Activated CD4-positive, alpha-beta memory T cell treated with anti-CD3 and anti-CD28 coated beads for 36 hours (primary cell): ENCODE data around the gene DNAJC9. TPM values are rescaled to one million over a fixed set of nuclear protein-coding genes. Genes with fewer than 3 reads are reported as not detected.

ENCODE experiments used
- CTCF ChIA-PET: fragments of 350-600 bp; sonication (Branson Sonifier 250); formaldehyde crosslinking; loops from one replicate; lab custom pipeline; 2021; ENCODE audit warnings: antibody characterized with exemption, inconsistent platforms; lab: Charles Lee
- POLR2A ChIA-PET: fragments of 350-600 bp; sonication (Branson Sonifier 250); formaldehyde crosslinking; loops from one replicate; lab custom pipeline; 2021; ENCODE audit warnings: antibody characterized with exemption; lab: Charles Lee
- DNase-seq: peaks from one replicate; pipeline ENCODE4 v3.0.0-alpha.2; 2020
- H3K27ac Mint-ChIP-seq: one replicate; pipeline ENCODE4 v1.8.0; 2021; ENCODE audit warnings: mixed read lengths
- H3K27me3 Mint-ChIP-seq: one replicate; pipeline ENCODE4 v1.8.0; 2021; ENCODE audit warnings: mixed read lengths
- H3K36me3 Mint-ChIP-seq: one replicate; pipeline ENCODE4 v1.8.0; 2021; ENCODE audit warnings: mixed read lengths
- H3K4me1 Mint-ChIP-seq: one replicate; pipeline ENCODE4 v1.8.0; 2021; ENCODE audit warnings: low read depth, mixed read lengths
- H3K4me3 Mint-ChIP-seq: one replicate; pipeline ENCODE4 v1.8.0; 2021; ENCODE audit warnings: mild to moderate bottlenecking, mixed read lengths
- H3K9me3 Mint-ChIP-seq: one replicate; pipeline ENCODE4 v1.8.0; 2021; ENCODE audit warnings: mixed read lengths
- intact Hi-C: fragments of 100-400 bp; cut with micrococcal nuclease; formaldehyde crosslinking; loops from one replicate; pipeline ENCODE4 v1.15.1; 2023
- total RNA-seq, 2 experiments: library from RNA; stranded (reverse); gene quantifications; one replicate each; pipeline ENCODE4 v1.2.3, GENCODE V29; 2021

DNAJC9 gene
- total RNA-seq, 2 experiments from 2014 or later, result 45.8 to 49.3 TPM

DNA sequence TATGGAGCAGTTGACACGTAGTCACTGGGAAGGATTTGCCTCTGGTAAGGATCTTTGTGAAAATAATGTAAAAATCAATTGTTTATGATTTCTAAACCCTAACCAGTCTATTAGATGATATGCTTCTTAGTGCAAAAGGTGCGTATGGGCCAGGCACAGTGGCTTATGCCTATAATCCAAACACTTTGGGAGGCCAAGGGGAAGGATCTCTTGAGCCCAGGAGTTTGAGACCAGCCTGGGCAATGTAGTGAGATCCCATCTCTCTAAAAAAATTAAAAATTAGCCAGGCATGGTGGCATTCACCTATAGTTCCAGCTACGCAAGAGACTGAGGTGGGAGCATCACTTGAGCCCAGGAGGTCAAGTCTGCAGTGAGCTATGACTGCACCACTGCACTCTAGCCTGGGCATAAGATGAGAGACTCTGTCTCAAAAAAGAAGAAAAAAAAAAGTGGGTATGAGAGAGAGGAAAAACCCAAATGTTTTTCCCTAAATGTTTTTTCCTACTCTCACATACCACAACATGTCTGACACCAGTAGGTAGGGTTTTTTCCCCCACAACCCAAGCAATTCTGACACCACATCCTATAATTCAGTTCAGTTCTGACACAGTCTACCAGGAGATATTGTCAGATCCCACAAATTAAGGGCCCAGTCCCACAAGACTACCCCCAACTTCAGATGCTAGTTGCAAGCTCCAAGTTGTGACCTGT is 36.5 kb downstream of the DNAJC9 start:
- DNase-seq, result no peak
- no peak overlapping the region for H3K27ac Mint-ChIP-seq
- no peaks in the 10 kb centered on the region for H3K27me3 Mint-ChIP-seq
- no peak overlapping the region for H3K4me3 Mint-ChIP-seq
- peaks cover 5% of the 10 kb centered on the region for H3K9me3 Mint-ChIP-seq
- H3K4me1 Mint-ChIP-seq, result no peaks in the 10 kb centered on the region
- H3K36me3 Mint-ChIP-seq, result peaks cover 25% of the 10 kb centered on the region
- intact Hi-C loops, result no loop called here
- ChIA-PET POLR2A (no interaction called here), CTCF (no interaction called here)

DNA sequence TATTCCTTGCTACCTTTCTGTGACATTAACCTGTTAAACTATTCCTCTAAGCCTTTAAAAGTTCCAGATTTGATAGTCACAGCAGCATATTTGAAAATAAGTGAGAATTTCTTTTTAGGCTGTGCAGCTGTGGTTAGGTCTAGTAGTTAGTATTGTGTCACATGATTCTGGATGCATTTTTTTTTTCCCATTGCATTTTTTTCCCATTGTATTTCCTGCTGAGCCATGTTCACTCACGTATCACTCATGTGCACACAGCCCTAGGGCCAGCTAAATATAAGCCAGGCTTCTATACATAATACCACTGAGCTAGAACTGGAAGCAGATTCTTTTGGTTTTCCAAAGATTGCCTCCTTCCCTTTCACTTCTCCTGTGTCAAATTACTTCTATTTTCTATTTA is 37.4 kb downstream of the DNAJC9 start:
- POLR2A ChIA-PET, result no interaction called here
- CTCF ChIA-PET, result no interaction called here
- intact Hi-C loops, result no loop called here
- peaks cover 25% of the 10 kb centered on the region for H3K36me3 Mint-ChIP-seq
- DNase-seq, result no peak
- no peaks in the 10 kb centered on the region for H3K4me1 Mint-ChIP-seq
- peaks cover 5% of the 10 kb centered on the region for H3K9me3 Mint-ChIP-seq
- no peak overlapping the region for H3K27ac Mint-ChIP-seq
- H3K27me3 Mint-ChIP-seq, result no peaks in the 10 kb centered on the region
- H3K4me3 Mint-ChIP-seq, result no peak overlapping the region

DNA sequence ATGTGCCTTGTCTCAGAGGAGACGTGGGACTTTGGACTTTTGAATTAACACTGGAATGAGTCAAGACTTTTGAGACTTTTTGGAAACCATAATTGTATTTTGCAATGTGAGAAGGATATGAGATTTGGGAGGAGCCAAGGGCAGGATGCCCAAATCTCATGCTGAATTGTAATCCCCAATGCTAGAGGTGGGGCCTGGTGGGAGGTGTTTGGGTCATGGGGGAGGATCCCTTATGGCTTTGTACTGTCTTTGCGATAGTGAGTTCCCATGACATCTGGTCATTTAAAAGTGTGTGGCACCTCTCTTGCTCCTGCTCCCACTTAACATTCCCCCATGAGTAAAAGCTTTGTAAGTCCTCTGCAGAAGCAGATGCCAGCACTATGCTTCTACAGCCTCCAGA is 39.2 kb downstream of the DNAJC9 start:
- Mint-ChIP-seq H3K4me3 (no peak overlapping the region), H3K27me3 (no peaks in the 10 kb centered on the region), H3K4me1 (no peaks in the 10 kb centered on the region), H3K9me3 (peaks cover 5% of the 10 kb centered on the region), H3K36me3 (peaks cover 10% of the 10 kb centered on the region), H3K27ac (no peak overlapping the region)
- no peak for DNase-seq
- CTCF ChIA-PET, result interaction anchor here (0.7 kb wide), 1 partner anchor 113 kb away, joined by 3 read pairs; no protein-coding TSS in a partner anchor
- intact Hi-C loops, result no loop called here
- POLR2A ChIA-PET, result no interaction called here

- Mint-ChIP-seq H3K9me3 (peaks cover 5% of the 10 kb centered on the region), H3K36me3 (peaks cover 10% of the 10 kb centered on the region), H3K27me3 (no peaks in the 10 kb centered on the region), H3K4me1 (no peaks in the 10 kb centered on the region), H3K4me3 (no peak overlapping the region), H3K27ac (no peak overlapping the region)
- intact Hi-C loops, result no loop called here
- CTCF ChIA-PET, result no interaction called here
- POLR2A ChIA-PET, result no interaction called here
- DNase-seq, result no peak
These were observed 40.7 kb downstream of the DNAJC9 start for GRCh38 chr10:73206385-73206784.

GRCh38 chr10:73205890-73206289 is 41.2 kb downstream of the DNAJC9 start:
- intact Hi-C loops, result no loop called here
- CTCF ChIA-PET, result no interaction called here
- H3K4me1 Mint-ChIP-seq, result no peaks in the 10 kb centered on the region
- peaks cover 5% of the 10 kb centered on the region for H3K9me3 Mint-ChIP-seq
- H3K4me3 Mint-ChIP-seq, result no peak overlapping the region
- H3K27ac Mint-ChIP-seq, result no peak overlapping the region
- H3K36me3 Mint-ChIP-seq, result peaks cover 9% of the 10 kb centered on the region
- DNase-seq, result no peak
- H3K27me3 Mint-ChIP-seq, result no peaks in the 10 kb centered on the region
- POLR2A ChIA-PET, result no interaction called here

- H3K27me3 Mint-ChIP-seq, result no peaks in the 10 kb centered on the region
- H3K4me3 Mint-ChIP-seq, result no peak overlapping the region
- intact Hi-C loops, result no loop called here
- no peaks in the 10 kb centered on the region for H3K4me1 Mint-ChIP-seq
- ChIA-PET POLR2A (no interaction called here), CTCF (no interaction called here)
- H3K27ac Mint-ChIP-seq, result no peak overlapping the region
- DNase-seq, result no peak
- H3K9me3 Mint-ChIP-seq, result peaks cover 5% of the 10 kb centered on the region
- peaks cover 8% of the 10 kb centered on the region for H3K36me3 Mint-ChIP-seq
These were observed 42.0 kb downstream of the DNAJC9 start for GRCh38 chr10:73205081-73205480.

Other genes starting within 250 kb of the DNAJC9 start
- gene P4HA1, start 150.4 kb downstream of the DNAJC9 start, total RNA-seq, result 10 to 100 TPM; 30.9 to 31.2 TPM
- 1 to 10 TPM; 1.0 to 1.4 TPM for gene NUDT13, start 136.8 kb downstream of the DNAJC9 start, total RNA-seq
- gene ECD, start 79.2 kb downstream of the DNAJC9 start, total RNA-seq, result 10 to 100 TPM; 37.5 to 37.7 TPM
- gene FAM149B1, start 79.1 kb downstream of the DNAJC9 start, total RNA-seq, result 10 to 100 TPM; 12.8 to 14.6 TPM
- 100 to 1,000 TPM; 136 to 139 TPM for gene MRPS16, start 5.4 kb upstream of the DNAJC9 start, total RNA-seq
- under 1 TPM; 0.33 to 0.80 TPM for gene CFAP70, start 111.6 kb upstream of the DNAJC9 start, total RNA-seq
- 100 to 1,000 TPM; 138 to 143 TPM for gene ANXA7, start 166.8 kb upstream of the DNAJC9 start, total RNA-seq
- gene MSS51, start 186.3 kb upstream of the DNAJC9 start, total RNA-seq, result 1 to 10 TPM; 2.1 to 2.5 TPM
- gene PPP3CB, start 248.8 kb upstream of the DNAJC9 start, total RNA-seq, result 10 to 100 TPM; 48.4 to 50.2 TPM